GM12873 (cell line): ENCODE measurements around the gene CARNS1.

ENCODE experiments used
- CTCF ChIP-seq: IDR thresholded peaks from 2 replicates; pipeline ENCODE4 v1.5.1; 2012; ENCODE audit warnings: low read depth, mild to moderate bottlenecking, moderate library complexity, low read length, control low read depth; ENCODE audit not compliant: insufficient read depth; ENCODE audit errors: missing control alignments

The CARNS1 gene

GRCh38 chr11:67396259-67396581 is 19.3 kb upstream of the CARNS1 start:
- TF ChIP-seq CTCF: no peak

- TF ChIP-seq CTCF: no peak
These were observed 18.7 kb upstream of the CARNS1 start for GRCh38 chr11:67396587-67397389.

GRCh38 chr11:67397536-67397935 is 17.9 kb upstream of the CARNS1 start:
- TF ChIP-seq CTCF: no peak

GRCh38 chr11:67397986-67398660 is 17.4 kb upstream of the CARNS1 start:
- TF ChIP-seq CTCF: no peak

GRCh38 chr11:67398661-67399563 is 16.6 kb upstream of the CARNS1 start:
- TF ChIP-seq CTCF: no peak

GRCh38 chr11:67400251-67400941 is 15.1 kb upstream of the CARNS1 start:
- no peak for TF ChIP-seq CTCF

- TF ChIP-seq CTCF: no peak
These were observed 14.5 kb upstream of the CARNS1 start for GRCh38 chr11:67400942-67401494.
